ENCODE data around the gene NCOA3. TPM values are rescaled to one million over a fixed set of nuclear protein-coding genes. Genes with fewer than 3 reads are reported as not detected.

Gene NCOA3
- total RNA-seq, 1 experiment from 2014 or later, result 25.9 TPM

GRCh38 chr20:47600967-47601547 is 99.4 kb downstream of the NCOA3 start:
- intact Hi-C loops (cut with micrococcal nuclease), result no loop called here
- no peaks in the 10 kb centered on the region for H3K79me2 ChIP-seq (ENCODE audit: insufficient read depth, low read length)
- ATAC-seq (no peak), DNase-seq (ENCODE audit: low read depth, low spot score) (no peak)
- H2AFZ ChIP-seq (ENCODE audit: low read depth, low read length, poor library complexity, severe bottlenecking), result no peak overlapping the region
- POLR2A ChIA-PET, result interaction anchor here (1.6 kb wide), 1 partner anchor 9 kb away, joined by 4 read pairs; no protein-coding TSS in a partner anchor
- H3K4me2 ChIP-seq (ENCODE audit: low read length), result no peak overlapping the region
- H3K27ac ChIP-seq (ENCODE audit: low read depth, low read length), result no peak overlapping the region
- RAD21 ChIA-PET (ENCODE audit: low non-redundant PET in 1 of 2, low total read pairs in 2 of 2, uncharacterized antibody in 2 of 2, unreplicated experiment in 2 of 2), result interaction anchor here in 1 of 2 experiments (0.9 kb wide), 1 partner anchor 40 kb away, joined by 4 read pairs; no protein-coding TSS in a partner anchor
- H3K27me3 ChIP-seq (ENCODE audit: insufficient read depth, low read length), result no peaks in the 10 kb centered on the region
- no peaks in the 10 kb centered on the region; the same call in 1 of the 2 replicates for H4K20me1 ChIP-seq (ENCODE audit: insufficient read depth)
- CTCF ChIA-PET, result interaction anchor here (1.3 kb wide), 1 partner anchor 1304 kb away, joined by 4 read pairs; no protein-coding TSS in a partner anchor
- TF ChIP-seq CTCF (IDR thresholded peaks at IDR 0.05 in 2 of 3, conservative IDR thresholded peaks at IDR 0.05 in 1 of 3; ENCODE audit: borderline replicate concordance in 1 of 3, insufficient read depth in 1 of 3, low read depth in 2 of 3, low read length in 2 of 3), result no peak
- no peak for TF ChIP-seq FOSL1 (IDR thresholded peaks at IDR 0.05; ENCODE audit: low read depth)
- TF ChIP-seq ELF1 (IDR thresholded peaks at IDR 0.05; ENCODE audit: borderline replicate concordance, low read depth), result no peak
- TF ChIP-seq EGR1 (IDR thresholded peaks at IDR 0.05; ENCODE audit: low read depth), result no peak
- no peak for TF ChIP-seq SIN3A (IDR thresholded peaks at IDR 0.05; ENCODE audit: low read depth)
- no peak for TF ChIP-seq EZH2 (IDR thresholded peaks at IDR 0.05)
- no TSS peak for BruUV-seq (replicated peaks)
- no peaks in the 10 kb centered on the region for H3K9me3 ChIP-seq (ENCODE audit: control insufficient read depth in 1 of 2, insufficient read depth in 1 of 2, low read depth in 1 of 2, low read length in 2 of 2)
- no peaks in the 10 kb centered on the region for H3K4me1 ChIP-seq (ENCODE audit: control insufficient read depth in 1 of 2, insufficient read depth in 2 of 2, low read length in 2 of 2)
- no peaks in the 10 kb centered on the region for H3K36me3 ChIP-seq (ENCODE audit: control insufficient read depth in 1 of 2, insufficient read depth in 2 of 2, low read length in 2 of 2)
- no peak overlapping the region for H3K4me3 ChIP-seq (replicated peaks in 1 of 2; ENCODE audit: low read depth in 1 of 2, low read length in 2 of 2)
- H3K9ac ChIP-seq (ENCODE audit: low read length), result no peak overlapping the region
- no peaks in the 10 kb centered on the region for H3K9me2 ChIP-seq (ENCODE audit: insufficient read depth)

- no peaks in the 10 kb centered on the region for H3K36me3 ChIP-seq (ENCODE audit: control insufficient read depth in 1 of 2, insufficient read depth in 2 of 2, low read length in 2 of 2)
- peaks cover 5 to 7% of the 10 kb centered on the region in 2 experiments; a peak in 3 of 4 replicates for H3K4me1 ChIP-seq (ENCODE audit: control insufficient read depth in 1 of 2, insufficient read depth in 2 of 2, low read length in 2 of 2)
- H2AFZ ChIP-seq (ENCODE audit: low read depth, low read length, poor library complexity, severe bottlenecking), result no peak overlapping the region
- H3K4me2 ChIP-seq (ENCODE audit: low read length), result no peak overlapping the region
- no peaks in the 10 kb centered on the region for H3K9me3 ChIP-seq (ENCODE audit: control insufficient read depth in 1 of 2, insufficient read depth in 1 of 2, low read depth in 1 of 2, low read length in 2 of 2)
- ATAC-seq, result no peak
- ChIA-PET RAD21 (ENCODE audit: low non-redundant PET in 1 of 2, low total read pairs in 2 of 2, uncharacterized antibody in 2 of 2, unreplicated experiment in 2 of 2) (no interaction called here), CTCF (no interaction called here), POLR2A (no interaction called here)
- no peaks in the 10 kb centered on the region; the same call in 1 of the 2 replicates for H4K20me1 ChIP-seq (ENCODE audit: insufficient read depth)
- no peak overlapping the region for H3K9ac ChIP-seq (ENCODE audit: low read length)
- H3K9me2 ChIP-seq (ENCODE audit: insufficient read depth), result no peaks in the 10 kb centered on the region
- H3K4me3 ChIP-seq (replicated peaks in 1 of 2; ENCODE audit: low read depth in 1 of 2, low read length in 2 of 2), result no peak overlapping the region
- intact Hi-C loops (cut with micrococcal nuclease), result no loop called here
- no TSS peak for BruUV-seq (replicated peaks)
- H3K27ac ChIP-seq (ENCODE audit: low read depth, low read length), result no peak overlapping the region
- H3K79me2 ChIP-seq (ENCODE audit: insufficient read depth, low read length), result no peaks in the 10 kb centered on the region
- no peaks in the 10 kb centered on the region for H3K27me3 ChIP-seq (ENCODE audit: insufficient read depth, low read length)
- DNase-seq (ENCODE audit: low read depth, low spot score), result no peak
- no peak for TF ChIP-seq JUND (IDR thresholded peaks at IDR 0.05)
- TF ChIP-seq EZH2 (IDR thresholded peaks at IDR 0.05), result no peak
- TF ChIP-seq CBX3 (IDR thresholded peaks at IDR 0.05; ENCODE audit: low read depth), result no peak
- no peak for TF ChIP-seq YY1 (IDR thresholded peaks at IDR 0.05; ENCODE audit: extremely low read depth, insufficient replicate concordance, low read depth, low read length)
- TF ChIP-seq SP1 (IDR thresholded peaks at IDR 0.05; ENCODE audit: low read depth), result no peak
- no peak for TF ChIP-seq MAX (IDR thresholded peaks at IDR 0.05)
- no peak for TF ChIP-seq SIN3A (IDR thresholded peaks at IDR 0.05; ENCODE audit: low read depth)
- no peak for TF ChIP-seq POLR2AphosphoS5 (IDR thresholded peaks at IDR 0.05; ENCODE audit: low read depth, low read length)
- TF ChIP-seq RAD21 (IDR thresholded peaks at IDR 0.05; ENCODE audit: low read depth), result no peak
- no peak for TF ChIP-seq ELF1 (IDR thresholded peaks at IDR 0.05; ENCODE audit: borderline replicate concordance, low read depth)
- no peak for TF ChIP-seq ZBTB33 (IDR thresholded peaks at IDR 0.05; ENCODE audit: extremely low read depth, insufficient replicate concordance, low read length)
Measured at GRCh38 chr20:47603260-47603659, 101.6 kb downstream of the NCOA3 start.

Data from HCT116 (cell line).